Trophoblast cell (in vitro differentiated cells and primary cell): Measurements from ENCODE around the gene PSORS1C2.
A peak's percentile ranks its signal among the peaks of the same experiment; 100 is the strongest.

Experiments
- DNase-seq, 2 donors: peaks; one replicate each; pipeline ENCODE4 v3.0.0-alpha.2; 2016
- H2AFZ ChIP-seq: 2 replicates; pipeline ENCODE4 v1.6.1; 2013; ENCODE audit warnings: low read length, moderate library complexity, mild to moderate bottlenecking; ENCODE audit not compliant: insufficient read depth, poor library complexity
- H2AK5ac ChIP-seq: 2 replicates; pipeline ENCODE4 v1.6.1; 2013; ENCODE audit warnings: mild to moderate bottlenecking, low read length
- H2BK120ac ChIP-seq: 2 replicates; pipeline ENCODE4 v1.6.1; 2013; ENCODE audit warnings: low read length, mild to moderate bottlenecking, moderate library complexity; ENCODE audit not compliant: insufficient read depth, poor library complexity
- H2BK12ac ChIP-seq: 2 replicates; pipeline ENCODE4 v1.6.1; 2013; ENCODE audit warnings: mild to moderate bottlenecking, low read length, moderate library complexity
- H2BK5ac ChIP-seq: 2 replicates; pipeline ENCODE4 v1.6.1; 2013; ENCODE audit warnings: low read length, low read depth, moderate library complexity, mild to moderate bottlenecking; ENCODE audit not compliant: poor library complexity
- H3K14ac ChIP-seq: 2 replicates; pipeline ENCODE4 v1.6.1; 2013; ENCODE audit warnings: mild to moderate bottlenecking, low read length
- H3K18ac ChIP-seq: 2 replicates; pipeline ENCODE4 v1.6.1; 2013; ENCODE audit warnings: mild to moderate bottlenecking, low read length
- H3K23ac ChIP-seq: 2 replicates; pipeline ENCODE4 v1.6.1; 2013; ENCODE audit warnings: low read length
- H3K27ac ChIP-seq: 2 replicates; pipeline ENCODE4 v1.5.1; 2013; ENCODE audit warnings: low read depth, mild to moderate bottlenecking, inconsistent platforms, low read length, moderate library complexity
- H3K27me3 ChIP-seq: 2 replicates; pipeline ENCODE4 v1.6.1; 2013; ENCODE audit warnings: inconsistent platforms, mild to moderate bottlenecking, low read length, moderate library complexity; ENCODE audit not compliant: insufficient read depth
- H3K36me3 ChIP-seq, 2 experiments: 1 replicate in 1 of 2; 2 replicates in 1 of 2; pipeline ENCODE4 v1.6.1; 2013; ENCODE audit warnings: low read length in 2 of 2, mild to moderate bottlenecking in 2 of 2, moderate library complexity in 1 of 2; ENCODE audit not compliant: insufficient read depth in 2 of 2, control insufficient read depth in 1 of 2
- H3K4ac ChIP-seq: 2 replicates; pipeline ENCODE4 v1.6.1; 2013; ENCODE audit warnings: low read depth, mild to moderate bottlenecking, low read length, moderate library complexity
- H3K4me1 ChIP-seq, 2 experiments: 1 replicate in 1 of 2; 2 replicates in 1 of 2; pipeline ENCODE4 v1.6.1; 2013; ENCODE audit warnings: low read length in 2 of 2, mild to moderate bottlenecking in 2 of 2, moderate library complexity in 1 of 2; ENCODE audit not compliant: insufficient read depth in 2 of 2, control insufficient read depth in 1 of 2
- H3K4me2 ChIP-seq: 2 replicates; pipeline ENCODE4 v1.6.1; 2013; ENCODE audit warnings: inconsistent platforms, mild to moderate bottlenecking, low read length, moderate library complexity
- H3K4me3 ChIP-seq: 2 replicates; pipeline ENCODE4 v1.5.1; 2013; ENCODE audit warnings: mild to moderate bottlenecking, low read depth, low read length, inconsistent platforms
- H3K79me1 ChIP-seq: one replicate; pipeline ENCODE4 v1.6.1; 2013; ENCODE audit warnings: low read length
- H3K79me2 ChIP-seq: 2 replicates; pipeline ENCODE4 v1.6.1; 2013; ENCODE audit warnings: low read length, mild to moderate bottlenecking; ENCODE audit not compliant: control insufficient read depth, insufficient read depth, poor library complexity
- H3K9ac ChIP-seq: 2 replicates; pipeline ENCODE4 v1.6.1; 2013; ENCODE audit warnings: mild to moderate bottlenecking, low read length
- H3K9me3 ChIP-seq: 2 replicates; pipeline ENCODE4 v1.6.1; 2013; ENCODE audit warnings: low read depth, mild to moderate bottlenecking, control low read depth, inconsistent platforms, low read length; ENCODE audit not compliant: insufficient read depth
- H4K12ac ChIP-seq: 2 replicates; pipeline ENCODE4 v1.6.1; 2013; ENCODE audit warnings: low read depth, mild to moderate bottlenecking, low read length, moderate library complexity
- H4K8ac ChIP-seq: 2 replicates; pipeline ENCODE4 v1.6.1; 2013; ENCODE audit warnings: low read depth, mild to moderate bottlenecking, low read length, moderate library complexity
- H4K91ac ChIP-seq: one replicate; pipeline ENCODE4 v1.6.1; 2013; ENCODE audit warnings: low read depth, mild to moderate bottlenecking, low read length, moderate library complexity
- WGBS: extraction: QIAGEN DNeasy Blood & Tissue Kit; methylation state at CpG from one replicate; pipeline ENCODE4 v1.1.7; 2013; ENCODE audit warnings: missing lambda C conversion rate; ENCODE audit not compliant: insufficient read length, insufficient coverage; ENCODE audit errors: extremely low coverage; 5-methylcytosine and 5-hydroxymethylcytosine counted together

PSORS1C2 gene

GRCh38 chr6:31125162-31125561 is 13.7 kb downstream of the PSORS1C2 start:
- Histone ChIP-seq H4K91ac (no peak overlapping the region), H3K23ac (no peak overlapping the region), H3K79me2 (no peaks in the 10 kb centered on the region), H3K4ac (no peak overlapping the region), H2BK120ac (no peak overlapping the region), H3K27me3 (no peaks in the 10 kb centered on the region), H3K14ac (no peak overlapping the region), H2BK12ac (no peak overlapping the region), H2BK5ac (no peak overlapping the region), H3K4me3 (no peak overlapping the region), H3K9me3 (no peaks in the 10 kb centered on the region), H2AK5ac (no peak overlapping the region), H3K27ac (no peak overlapping the region), H4K12ac (no peak overlapping the region), H3K4me2 (no peak overlapping the region), H2AFZ (no peak overlapping the region), H3K4me1 (peaks cover 0 to 2% of the 10 kb centered on the region in 2 experiments), H3K79me1 (no peaks in the 10 kb centered on the region), H3K36me3 (no peaks in the 10 kb centered on the region), H4K8ac (no peak overlapping the region), H3K18ac (no peak overlapping the region), H3K9ac (no peak overlapping the region)
- WGBS: no CpG with 5 or more reads among the region's 8 CpGs
- no peak for DNase-seq

DNA sequence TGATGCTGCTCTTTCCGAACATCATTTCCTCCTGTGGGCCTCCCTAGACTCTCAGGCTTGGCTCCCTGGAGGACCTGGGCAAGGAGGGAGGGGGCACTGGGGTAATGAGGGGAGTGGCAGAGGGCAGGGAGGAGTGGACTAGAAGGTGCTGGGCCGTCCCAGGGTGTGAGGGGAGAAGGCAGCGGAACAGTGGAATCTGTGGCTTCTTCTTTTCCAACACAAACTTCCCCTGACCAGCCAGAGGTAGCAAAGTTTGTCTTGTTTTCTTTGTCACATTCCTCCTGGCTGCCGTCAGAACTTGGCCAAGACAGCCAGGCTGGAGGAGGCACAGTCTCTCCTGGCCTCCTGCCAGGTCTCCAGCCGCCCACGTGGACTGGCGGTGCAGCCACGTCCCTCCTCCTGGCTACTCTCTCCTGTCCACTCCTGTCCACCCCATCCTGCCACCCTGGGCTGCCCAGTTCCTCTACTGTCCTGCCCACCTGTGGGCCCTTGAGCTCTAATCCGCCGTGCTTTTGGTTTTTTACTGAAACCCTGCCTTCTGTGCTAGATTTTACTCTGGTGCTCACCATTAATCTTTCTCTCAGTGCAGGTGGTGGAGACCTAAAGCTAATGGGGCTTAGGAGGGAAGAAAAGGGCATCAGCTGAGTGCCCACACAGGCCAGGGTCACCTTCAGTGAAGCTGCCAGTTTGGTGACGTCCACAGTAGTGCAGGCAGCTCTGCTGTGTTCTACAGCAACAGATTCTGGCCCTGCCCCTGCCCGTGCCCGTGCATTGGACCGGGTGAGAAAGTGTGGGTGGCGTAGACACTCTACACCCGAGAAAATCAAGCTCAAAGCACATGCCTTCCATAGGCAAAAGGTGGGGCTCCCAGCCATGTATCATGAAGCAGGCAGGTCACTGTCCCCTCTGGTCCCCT is 15.8 kb downstream of the PSORS1C2 start:
- Histone ChIP-seq H3K23ac (no peak overlapping the region), H3K4me2 (no peak overlapping the region), H3K4ac (no peak overlapping the region), H3K9ac (no peak overlapping the region), H3K36me3 (no peaks in the 10 kb centered on the region), H2AK5ac (no peak overlapping the region), H2AFZ (no peak overlapping the region), H3K27me3 (no peaks in the 10 kb centered on the region), H3K14ac (no peak overlapping the region), H3K4me3 (no peak overlapping the region), H4K91ac (no peak overlapping the region), H3K9me3 (no peaks in the 10 kb centered on the region), H3K4me1 (peaks cover 0 to 2% of the 10 kb centered on the region in 2 experiments), H3K79me2 (no peaks in the 10 kb centered on the region), H4K12ac (no peak overlapping the region), H3K79me1 (no peaks in the 10 kb centered on the region), H3K18ac (no peak overlapping the region), H2BK120ac (no peak overlapping the region), H2BK12ac (no peak overlapping the region), H2BK5ac (no peak overlapping the region), H3K27ac (no peak overlapping the region), H4K8ac (no peak overlapping the region)
- peak in 1 of 2 donors; percentile 63 for DNase-seq
- WGBS: no CpG with 5 or more reads among the region's 16 CpGs

- Histone ChIP-seq H3K79me2 (no peaks in the 10 kb centered on the region), H3K9me3 (peaks cover 1% of the 10 kb centered on the region), H3K14ac (no peak overlapping the region), H3K4me1 (peaks cover 0 to 2% of the 10 kb centered on the region in 2 experiments), H3K4ac (no peak overlapping the region), H3K23ac (no peak overlapping the region), H4K12ac (no peak overlapping the region), H2BK120ac (no peak overlapping the region), H2AFZ (no peak overlapping the region), H2AK5ac (no peak overlapping the region), H3K18ac (no peak overlapping the region), H3K27me3 (no peaks in the 10 kb centered on the region), H3K36me3 (no peaks in the 10 kb centered on the region), H2BK12ac (no peak overlapping the region), H3K27ac (no peak overlapping the region), H4K91ac (no peak overlapping the region), H4K8ac (no peak overlapping the region), H3K9ac (no peak overlapping the region), H3K4me3 (no peak overlapping the region), H3K4me2 (no peak overlapping the region), H2BK5ac (no peak overlapping the region), H3K79me1 (no peaks in the 10 kb centered on the region)
- DNase-seq: peak in 1 of 2 donors; percentile 11
- no CpG with 5 or more reads among the region's 12 CpGs for WGBS
Measured at GRCh38 chr6:31121131-31121790, 17.6 kb downstream of the PSORS1C2 start.

- Histone ChIP-seq H3K18ac (no peak within 1 kb of the TSS), H2AK5ac (no peak within 1 kb of the TSS), H3K27me3 (no peaks in the 10 kb centered on the region), H3K4me1 (peaks cover 0 to 2% of the 10 kb centered on the region in 2 experiments), H2AFZ (no peak within 1 kb of the TSS), H3K4ac (no peak within 1 kb of the TSS), H3K9me3 (peaks cover 1% of the 10 kb centered on the region), H3K79me1 (no peaks in the 10 kb centered on the region), H3K14ac (no peak within 1 kb of the TSS), H3K4me2 (no peak within 1 kb of the TSS), H3K4me3 (no peak within 1 kb of the TSS), H4K91ac (no peak within 1 kb of the TSS), H3K9ac (no peak within 1 kb of the TSS), H4K8ac (no peak within 1 kb of the TSS), H3K79me2 (no peaks in the 10 kb centered on the region), H2BK120ac (no peak within 1 kb of the TSS), H4K12ac (no peak within 1 kb of the TSS), H3K36me3 (no peaks in the 10 kb centered on the region), H2BK12ac (no peak within 1 kb of the TSS), H2BK5ac (no peak within 1 kb of the TSS), H3K23ac (no peak within 1 kb of the TSS), H3K27ac (no peak within 1 kb of the TSS)
- DNase-seq: no peak
- WGBS: no CpG with 5 or more reads among the region's 26 CpGs
Measured at GRCh38 chr6:31120151-31120915, 18.5 kb downstream of the PSORS1C2 start, which contains the start of gene CDSN. Gene CDSN, minus strand, starts transcription at chr6:31120446. Its CDS starts 27 bp downstream, at chr6:31120419.
